ENCODE data around the gene SNCAIP. TPM values are rescaled to one million over a fixed set of nuclear protein-coding genes. Genes with fewer than 3 reads are reported as not detected.
A peak's percentile ranks its signal among the peaks of the same experiment; 100 is the strongest.

SNCAIP gene
- polyA plus RNA-seq, 1 experiment: 1.5 TPM

- Histone ChIP-seq H3K36me3 (ENCODE audit: control insufficient read depth, insufficient read depth, low read length) (no peaks in the 10 kb centered on the region), H3K4me3 (ENCODE audit: low read depth, low read length) (no peak overlapping the region), H3K27me3 (ENCODE audit: control insufficient read depth, insufficient read depth, low read length) (no peaks in the 10 kb centered on the region)
- ChIA-PET CTCF (no interaction called here), POLR2A (no interaction called here)
- no peak for DNase-seq (ENCODE audit: low read depth)
- TF ChIP-seq CTCF (IDR thresholded peaks at IDR 0.05; ENCODE audit: insufficient read depth, low read depth, low read length): no peak
Measured at GRCh38 chr5:122304471-122305215, 7.4 kb upstream of the SNCAIP start.

- ChIA-PET CTCF (interaction anchor here (0.6 kb wide), 1 partner anchor 29 kb away, joined by 3 read pairs; no protein-coding TSS in a partner anchor), POLR2A (no interaction called here)
- Histone ChIP-seq H3K4me3 (ENCODE audit: low read depth, low read length) (no peak overlapping the region), H3K36me3 (ENCODE audit: control insufficient read depth, insufficient read depth, low read length) (no peaks in the 10 kb centered on the region), H3K27me3 (ENCODE audit: control insufficient read depth, insufficient read depth, low read length) (no peaks in the 10 kb centered on the region; the same call in 1 of the 2 replicates)
- TF ChIP-seq CTCF (IDR thresholded peaks at IDR 0.05; ENCODE audit: insufficient read depth, low read depth, low read length): no peak
- no peak for DNase-seq (ENCODE audit: low read depth)
Measured at GRCh38 chr5:122306461-122306860, 5.6 kb upstream of the SNCAIP start.

- no peak overlapping the region; the same call in 1 of the 2 replicates for H3K4me3 ChIP-seq (ENCODE audit: low read depth, low read length)
- no peaks in the 10 kb centered on the region; the same call in 1 of the 2 replicates for H3K27me3 ChIP-seq (ENCODE audit: control insufficient read depth, insufficient read depth, low read length)
- H3K36me3 ChIP-seq (ENCODE audit: control insufficient read depth, insufficient read depth, low read length): no peaks in the 10 kb centered on the region
- POLR2A ChIA-PET: no interaction called here
- TF ChIP-seq CTCF (IDR thresholded peaks at IDR 0.05; ENCODE audit: insufficient read depth, low read depth, low read length): no peak
- no peak for DNase-seq (ENCODE audit: low read depth)
- CTCF ChIA-PET: interaction anchor here (0.6 kb wide), 1 partner anchor 8 kb away, joined by 3 read pairs; no protein-coding TSS in a partner anchor
Measured at GRCh38 chr5:122310889-122311288, 1.1 kb upstream of the SNCAIP start.

GRCh38 chr5:122311497-122311960, 508 bp upstream of the SNCAIP start:
- TF ChIP-seq CTCF (IDR thresholded peaks at IDR 0.05; ENCODE audit: insufficient read depth, low read depth, low read length): no peak
- Histone ChIP-seq H3K27me3 (ENCODE audit: control insufficient read depth, insufficient read depth, low read length) (no peaks in the 10 kb centered on the region; the same call in 1 of the 2 replicates), H3K4me3 (ENCODE audit: low read depth, low read length) (peak overlapping the region; percentile 66), H3K36me3 (ENCODE audit: control insufficient read depth, insufficient read depth, low read length) (no peaks in the 10 kb centered on the region)
- CTCF ChIA-PET: no interaction called here
- POLR2A ChIA-PET: no interaction called here
- DNase-seq (ENCODE audit: low read depth): no peak

- POLR2A ChIA-PET: no interaction called here
Measured at GRCh38 chr5:122312591-122313406, 762 bp downstream of the SNCAIP start.

More at GRCh38 chr5:122312591-122313406, 762 bp downstream of the SNCAIP start:
- CTCF ChIA-PET: no interaction called here
- Histone ChIP-seq H3K4me3 (ENCODE audit: low read depth, low read length) (peak overlapping the region; percentile 66), H3K36me3 (ENCODE audit: control insufficient read depth, insufficient read depth, low read length) (no peaks in the 10 kb centered on the region), H3K27me3 (ENCODE audit: control insufficient read depth, insufficient read depth, low read length) (no peaks in the 10 kb centered on the region; the same call in 1 of the 2 replicates)
- no peak for DNase-seq (ENCODE audit: low read depth)
- no peak for TF ChIP-seq CTCF (IDR thresholded peaks at IDR 0.05; ENCODE audit: insufficient read depth, low read depth, low read length)

All from BJ (cell line).